T-helper 1 cell (primary cell): ENCODE measurements around the gene PGS1.

Experiments
- DNase-seq, 5 donors: peaks; one replicate each; pipeline ENCODE4 v3.0.0-alpha.2; 2012 to 2020

Gene PGS1

DNA sequence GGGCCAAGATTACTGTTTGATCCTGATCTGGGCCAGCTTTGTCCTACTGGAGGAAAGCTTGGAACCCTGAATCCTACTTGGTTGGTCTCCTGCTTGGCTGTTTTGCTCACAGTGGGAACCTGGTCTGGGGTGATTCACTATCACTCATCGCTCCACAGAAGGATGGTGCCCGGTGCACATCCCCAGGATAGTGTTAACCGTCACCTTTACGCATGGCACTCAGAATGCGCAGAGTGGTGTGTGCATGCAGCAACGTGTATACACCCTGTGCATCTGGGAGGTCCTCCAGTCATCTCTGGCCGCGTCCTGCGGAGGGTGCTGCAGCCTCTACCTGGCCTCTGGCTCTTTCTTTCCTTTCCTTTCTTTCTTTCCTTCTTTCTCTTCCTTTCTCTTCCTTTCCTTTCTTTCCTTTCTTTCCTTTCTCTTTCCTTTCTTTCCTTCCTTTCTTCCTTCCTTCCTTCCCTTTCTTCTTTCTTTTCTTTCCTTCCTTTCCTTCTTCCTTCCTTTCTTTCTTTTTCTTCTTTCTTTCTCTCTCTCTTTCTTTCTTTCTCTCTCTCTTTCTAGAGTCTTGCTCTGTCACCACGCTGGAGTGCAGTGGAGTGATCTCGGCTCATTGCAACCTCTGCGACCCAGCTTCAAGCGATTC lies 31.7 kb upstream of the PGS1 start:
- DNase-seq: no peak

DNA sequence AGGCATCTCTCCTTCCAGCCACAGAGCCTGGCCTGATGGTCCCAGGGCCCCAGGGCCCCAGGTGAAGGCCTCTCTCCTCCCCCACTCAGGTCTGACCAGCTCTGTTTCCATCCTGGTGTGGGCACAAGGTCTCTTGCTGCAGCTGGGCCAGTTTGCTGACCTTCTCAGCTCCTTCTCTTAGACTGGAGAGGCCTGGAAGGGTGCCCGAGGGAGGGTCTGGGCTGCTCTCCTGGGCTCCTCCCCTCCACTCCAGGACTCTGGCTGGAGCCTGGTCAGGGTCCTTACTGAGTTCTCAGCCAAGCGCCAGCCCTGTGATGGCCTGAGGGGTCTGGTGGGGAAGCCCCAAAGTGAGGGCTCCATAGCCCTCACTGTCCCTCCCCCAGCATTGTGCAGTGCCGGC lies 31.0 kb upstream of the PGS1 start:
- no peak for DNase-seq

DNA sequence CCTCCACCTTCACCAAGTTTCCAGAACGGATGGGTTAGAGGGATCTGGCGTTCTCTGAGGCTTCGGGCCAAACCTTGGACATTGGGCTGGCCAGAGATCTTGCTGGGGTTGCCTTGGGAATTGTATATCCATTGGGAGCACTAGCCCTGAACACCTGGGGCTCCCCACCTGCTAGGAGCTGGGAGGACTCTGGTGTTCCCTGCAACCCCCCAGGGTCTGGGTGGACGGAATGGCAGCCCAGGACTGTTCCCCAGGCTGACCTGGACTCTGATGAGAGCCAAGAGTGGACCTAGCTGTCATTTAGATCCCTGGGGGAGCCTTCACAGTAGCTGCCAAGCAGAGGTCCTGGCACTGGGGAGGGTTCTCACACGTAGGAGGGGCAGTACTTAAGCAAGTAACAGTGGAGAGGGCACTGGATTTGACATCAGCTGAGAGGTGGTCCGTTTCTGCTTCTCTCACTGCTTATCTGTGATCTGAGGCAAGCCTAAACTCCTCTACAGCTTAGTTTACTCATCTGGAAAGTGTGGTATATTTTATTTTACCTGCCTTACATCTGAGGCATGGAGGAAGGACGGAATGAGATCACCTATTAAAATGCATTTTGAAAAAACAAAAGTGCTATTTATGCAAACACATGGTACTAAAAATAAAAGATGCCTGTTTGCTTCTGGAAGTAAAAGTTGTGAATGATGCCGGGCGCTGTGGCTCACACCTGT lies 30.2 kb upstream of the PGS1 start:
- DNase-seq: no peak

DNA sequence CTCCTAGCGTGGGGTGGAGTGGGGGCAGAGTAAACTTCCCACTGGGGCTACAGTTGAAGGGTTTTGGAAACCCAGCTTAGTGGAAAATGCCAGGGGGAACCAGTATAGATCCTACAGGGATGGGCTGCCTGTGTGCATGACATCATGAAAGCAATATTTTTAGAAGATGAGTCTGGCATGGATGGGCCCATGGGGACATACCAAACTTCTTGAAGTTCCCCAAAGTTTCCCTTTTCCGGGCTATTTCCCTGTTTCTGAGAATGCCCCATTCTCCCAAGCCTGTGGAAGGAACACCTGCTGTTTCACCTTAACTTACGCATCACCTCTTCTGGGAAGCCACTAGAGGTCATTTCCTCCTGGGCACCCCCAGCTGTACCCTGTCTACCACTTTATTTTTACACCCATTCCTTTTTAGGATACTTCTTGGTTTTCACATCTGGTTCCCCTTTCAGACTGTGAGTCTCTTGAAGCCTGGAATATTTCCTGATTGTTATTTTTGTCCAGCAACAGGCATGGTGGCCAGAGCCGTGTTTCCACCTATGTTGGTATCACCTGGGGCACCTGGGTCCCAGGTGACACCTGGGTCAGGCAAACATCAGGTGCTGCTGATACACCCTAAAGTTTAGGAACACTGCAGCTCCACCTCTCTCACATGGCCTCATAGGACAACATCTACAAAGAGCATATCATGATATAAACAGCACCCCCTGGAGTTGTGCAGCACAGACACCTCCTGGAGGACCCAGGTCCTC lies 28.4 kb upstream of the PGS1 start:
- no peak for DNase-seq

DNA sequence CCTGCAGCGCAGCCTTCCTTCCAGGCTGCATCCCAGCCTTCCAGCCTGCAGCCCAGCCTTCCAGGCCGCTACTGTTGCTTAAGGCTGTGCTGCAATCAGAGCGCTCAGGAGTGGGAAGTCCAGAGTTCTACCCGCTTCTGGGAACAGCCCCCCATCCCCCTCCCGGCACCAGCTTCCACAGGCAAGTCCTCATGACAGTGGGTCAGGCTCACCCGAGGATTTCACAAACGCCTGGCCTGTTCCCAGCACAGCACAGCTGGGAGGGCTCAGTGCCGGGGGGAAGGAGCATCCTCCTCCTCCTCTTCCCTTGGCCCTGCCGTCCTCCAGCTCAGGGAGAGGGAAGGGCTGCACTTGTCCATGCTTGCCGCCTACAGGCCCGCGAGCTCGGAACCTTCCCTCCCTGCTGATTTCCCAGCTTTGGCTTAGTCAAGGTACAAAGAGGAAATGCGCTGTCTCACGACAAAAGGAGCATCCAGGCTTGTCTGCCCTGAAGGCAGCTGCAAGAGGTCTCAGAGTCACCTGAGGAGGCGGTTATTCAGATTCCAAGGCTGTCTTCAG lies 26.9 kb upstream of the PGS1 start:
- DNase-seq: no peak

DNA sequence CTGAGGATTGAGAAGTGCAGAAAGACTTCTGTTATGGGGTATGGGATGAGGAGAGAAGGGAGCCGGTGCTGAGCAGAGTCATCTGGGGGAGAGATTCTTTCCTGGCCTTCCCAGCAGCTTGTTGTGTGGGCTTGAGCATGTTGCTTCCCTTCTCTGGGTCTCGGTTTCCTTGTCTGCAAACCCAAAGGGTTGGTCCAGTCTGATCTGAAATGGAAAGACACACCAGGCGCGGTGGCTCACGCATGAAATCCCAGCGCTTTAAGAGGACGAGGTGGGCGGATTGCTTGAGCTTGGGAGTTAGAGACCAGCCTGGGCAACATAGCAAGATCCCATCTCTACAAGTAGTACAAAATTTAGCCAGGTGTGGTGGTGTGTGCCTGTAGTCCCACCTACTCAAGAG lies 24.6 kb upstream of the PGS1 start:
- no peak for DNase-seq

DNA sequence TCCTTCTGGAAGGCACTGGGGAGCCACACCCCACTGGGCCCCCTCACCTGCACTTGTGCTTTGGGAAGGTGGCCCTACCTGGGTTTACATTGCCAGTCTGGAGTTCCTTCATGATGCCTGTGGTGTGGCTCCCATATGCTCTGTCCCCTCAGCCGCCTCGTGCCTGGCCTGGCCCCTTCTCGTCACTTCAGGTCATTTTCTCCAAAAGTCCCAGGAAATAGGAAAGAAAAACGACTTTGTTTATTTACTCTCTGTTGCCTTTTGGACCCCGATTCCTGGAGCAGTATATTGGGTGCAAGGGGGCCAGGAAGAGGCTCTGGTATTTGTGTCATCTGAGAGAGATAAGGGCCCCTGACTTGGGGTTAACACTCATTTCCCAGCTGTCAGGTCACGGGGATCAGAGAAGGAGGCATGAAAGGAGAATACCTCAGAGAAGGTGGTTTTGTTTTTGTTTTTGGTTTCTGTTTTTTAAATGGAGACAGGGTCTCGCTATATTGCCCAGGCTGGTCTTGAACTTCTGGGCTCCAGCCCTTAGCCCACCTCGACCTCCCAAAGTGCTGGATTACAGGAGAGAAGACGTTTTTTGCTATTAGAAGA lies 23.3 kb upstream of the PGS1 start:
- DNase-seq: peak in 2 of 5 donors; percentile 17 to 54

DNA sequence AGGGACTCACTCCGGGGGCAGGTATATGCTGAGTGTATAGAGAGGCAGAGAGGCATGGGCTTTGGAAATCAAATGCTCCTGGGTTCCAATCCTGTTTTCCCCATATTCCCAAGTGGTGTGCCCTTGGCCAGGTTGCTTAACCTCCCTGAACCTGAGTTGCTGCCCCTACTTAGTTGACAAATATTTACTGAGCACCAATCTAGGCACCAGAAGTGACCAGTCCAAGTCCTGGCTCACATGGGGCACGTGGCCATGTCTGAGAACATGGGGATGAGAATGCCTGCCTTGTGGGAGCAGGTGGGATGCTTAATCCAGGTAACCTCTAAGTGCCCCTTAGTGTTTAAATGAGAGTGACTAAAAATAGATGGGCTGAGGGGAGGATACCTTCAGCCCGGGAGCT lies 22.7 kb upstream of the PGS1 start:
- DNase-seq: no peak

DNA sequence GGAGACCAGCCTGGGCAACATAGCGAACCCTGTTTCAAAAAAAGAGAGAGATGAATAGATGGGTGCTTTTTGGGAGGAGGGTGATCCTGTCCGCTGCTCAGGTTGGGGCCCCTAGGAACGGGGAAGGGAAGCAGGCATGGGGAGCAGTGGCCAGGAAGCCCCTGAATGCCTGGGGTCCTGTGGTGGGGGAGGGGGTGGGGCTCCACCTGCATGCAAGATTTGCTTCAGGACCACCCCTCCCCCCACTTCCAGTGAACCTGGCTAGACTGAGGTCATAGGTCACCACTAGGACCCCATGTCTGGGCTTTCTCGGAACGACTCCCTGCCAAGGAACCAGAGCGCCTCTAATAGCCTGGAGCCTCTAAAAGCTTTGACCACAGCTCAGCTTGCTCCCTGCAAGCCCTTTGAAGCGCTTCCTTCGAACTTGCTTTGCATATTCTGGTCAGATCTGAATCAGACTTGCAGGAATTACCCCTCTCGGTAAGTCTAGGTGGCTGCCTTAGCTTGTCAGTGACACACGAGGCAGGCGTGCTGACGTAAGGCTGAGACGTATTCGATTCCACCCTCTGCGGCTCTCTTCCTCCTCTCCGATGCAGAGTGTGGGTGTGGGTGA lies 22.2 kb upstream of the PGS1 start:
- peak; percentile 80 to 98 (median 89) for DNase-seq

DNA sequence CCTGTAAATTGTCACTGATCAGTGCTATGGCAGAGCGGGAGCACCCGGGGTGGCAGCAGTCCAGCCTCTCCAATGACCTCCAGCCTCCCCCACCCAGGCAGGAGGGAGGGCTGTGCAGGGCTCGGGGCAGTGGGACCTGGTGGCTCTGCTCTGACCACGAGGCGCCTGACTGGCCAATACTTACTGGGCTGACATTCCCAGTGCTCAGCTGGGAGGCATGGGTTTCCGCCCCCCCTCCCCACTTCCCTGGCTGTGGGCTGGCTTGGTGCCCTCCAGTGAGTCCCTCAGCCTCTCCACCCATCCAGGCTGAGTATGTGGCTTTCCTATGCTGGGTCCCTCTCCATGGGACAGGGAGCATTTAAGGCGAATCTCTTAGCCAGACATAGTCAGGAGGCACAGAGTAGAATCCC lies 21.3 kb upstream of the PGS1 start:
- DNase-seq: peak in 2 of 5 donors; percentile 12 to 38

DNA sequence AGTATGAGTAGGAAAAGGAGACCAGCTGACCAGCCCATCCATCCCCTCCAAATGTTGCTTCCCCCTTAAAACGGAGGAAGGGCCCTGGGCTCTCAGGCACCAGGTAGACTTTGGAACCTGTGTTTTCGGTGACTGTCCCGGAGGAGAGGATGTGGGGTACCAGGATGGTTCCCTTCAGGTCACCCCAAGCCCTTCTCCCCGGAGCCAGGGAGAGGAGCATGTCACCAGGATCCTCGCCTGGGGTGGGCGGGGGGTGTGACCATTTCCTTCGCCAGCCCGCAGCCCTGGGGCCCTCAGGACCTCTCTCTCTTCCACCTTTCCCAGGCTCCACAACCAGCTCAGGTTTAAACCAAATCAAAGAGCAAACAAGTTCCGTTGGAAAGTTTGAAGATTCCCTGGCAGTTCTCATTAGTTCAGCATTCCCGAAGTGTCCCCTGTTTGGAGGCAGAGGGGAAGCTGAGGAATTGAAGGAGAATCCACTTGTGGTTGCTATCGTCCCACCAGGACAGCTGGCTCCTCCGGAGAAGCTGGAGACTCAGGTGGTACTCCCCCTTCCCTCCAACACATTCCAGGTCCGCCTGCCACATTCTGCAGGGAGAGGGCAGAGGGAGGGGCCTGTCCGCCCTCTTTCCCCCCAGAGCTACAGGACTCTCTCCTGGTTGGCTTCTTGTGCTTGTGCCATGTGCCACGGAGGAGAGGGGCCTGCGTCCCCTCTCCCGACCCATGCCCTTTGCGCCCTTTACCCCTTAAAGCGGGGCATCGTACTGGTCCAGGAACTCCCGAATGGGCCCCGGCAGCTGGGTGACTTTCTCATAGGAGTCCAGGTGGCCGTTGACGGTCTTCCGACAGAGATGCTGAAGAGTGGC lies 20.5 kb upstream of the PGS1 start:
- no peak for DNase-seq

DNA sequence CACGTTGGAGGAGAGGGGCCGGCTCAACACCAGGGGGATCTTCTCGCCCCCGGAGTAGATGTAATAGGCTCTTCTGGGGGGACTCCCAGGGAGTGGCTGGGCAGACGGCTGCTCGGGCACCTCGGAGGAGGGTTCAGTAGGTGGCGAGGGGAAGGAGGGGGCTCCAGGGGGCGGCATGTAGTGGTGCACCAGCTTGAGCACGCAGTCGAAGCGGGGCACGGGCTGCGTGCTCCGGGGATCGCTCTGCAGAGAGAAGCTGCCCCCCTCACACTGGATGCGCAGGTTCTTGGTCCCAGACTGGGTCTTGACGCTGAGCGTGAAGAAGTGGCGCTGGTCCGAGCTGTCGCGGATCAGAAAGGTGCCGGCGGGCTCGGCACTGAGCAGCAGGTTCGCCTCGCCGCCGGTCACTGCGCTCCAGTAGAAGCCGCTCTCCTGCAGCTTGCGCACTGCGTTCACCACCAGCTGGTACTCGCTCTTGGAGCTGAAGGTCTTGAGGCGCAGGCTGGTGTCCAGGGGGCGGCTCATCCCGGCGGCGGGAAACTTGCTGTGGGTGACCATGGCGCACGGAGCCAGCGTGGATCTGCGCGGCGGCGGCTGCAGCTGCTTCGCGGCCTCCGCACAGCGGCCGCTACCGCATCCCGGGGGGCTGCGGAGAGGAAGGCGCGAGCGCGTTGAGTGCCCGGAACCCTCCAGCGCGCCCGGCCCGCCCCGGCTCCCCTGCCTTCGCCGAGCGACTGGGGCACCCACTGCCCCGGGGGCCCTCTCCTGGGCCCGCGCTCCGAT lies 19.7 kb upstream of the PGS1 start:
- peak in 2 of 5 donors; percentile 12 to 61 for DNase-seq

DNA sequence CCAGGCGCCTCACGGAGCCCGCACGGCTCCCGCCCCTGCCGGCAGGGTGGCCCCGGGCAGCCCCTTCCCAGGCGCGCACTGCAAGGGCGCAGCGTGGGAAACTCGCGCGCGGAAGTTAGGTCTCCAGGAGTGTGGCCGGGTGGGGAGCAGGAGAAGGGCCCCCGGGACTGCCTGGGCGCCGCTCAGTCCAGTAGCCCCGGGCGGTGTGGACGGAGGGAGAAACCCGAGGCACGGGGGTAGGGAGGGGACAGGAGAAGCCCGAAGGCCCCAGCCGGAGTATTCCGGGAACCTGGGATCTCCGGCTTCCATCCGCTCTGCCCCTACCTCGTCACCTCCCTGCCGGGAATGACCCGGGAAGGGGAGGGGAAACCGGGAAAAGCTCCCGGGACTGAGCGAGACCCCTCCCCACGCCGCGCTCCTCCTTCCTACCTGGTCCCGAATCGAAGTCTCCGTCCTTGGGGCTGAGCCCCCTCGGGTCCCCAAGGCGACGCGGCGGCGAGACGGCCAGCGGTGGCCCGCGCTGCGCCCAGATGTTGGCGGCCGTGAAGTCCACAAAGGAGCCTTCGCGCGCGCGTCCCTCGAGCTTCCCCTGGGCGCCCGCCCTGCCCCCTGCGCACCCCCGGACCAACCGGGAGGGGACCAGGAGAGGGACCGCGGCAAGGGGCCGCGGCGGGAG lies 19.0 kb upstream of the PGS1 start:
- peak in 2 of 5 donors; percentile 25 to 33 for DNase-seq

DNA sequence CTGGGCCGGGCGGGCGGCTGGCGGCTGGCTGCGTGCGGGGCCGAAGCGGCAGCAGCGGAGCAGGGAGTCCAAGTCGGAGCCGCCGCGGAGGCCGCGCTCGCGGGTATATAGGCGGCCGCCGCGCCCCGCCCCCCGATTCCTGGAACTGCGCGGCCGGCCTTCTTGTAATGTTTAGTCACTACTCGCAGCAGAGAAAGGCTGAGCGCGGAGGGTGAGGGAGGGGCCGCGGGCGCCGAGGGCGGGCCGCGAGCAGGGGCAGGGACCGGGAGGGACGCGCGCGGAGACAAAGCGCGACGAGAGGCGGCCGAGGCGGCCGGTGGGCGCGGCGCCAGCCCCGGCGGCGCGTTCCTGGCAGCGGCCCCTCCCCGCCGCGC lies 18.5 kb upstream of the PGS1 start, which contains the start of gene SOCS3:
SOCS3 (minus strand) TSS at position 81 of the 374 bp plus-strand sequence. CDS start 982 bp downstream, outside the sequence.
- DNase-seq: peak; percentile 91 to 99 (median 93)

DNA sequence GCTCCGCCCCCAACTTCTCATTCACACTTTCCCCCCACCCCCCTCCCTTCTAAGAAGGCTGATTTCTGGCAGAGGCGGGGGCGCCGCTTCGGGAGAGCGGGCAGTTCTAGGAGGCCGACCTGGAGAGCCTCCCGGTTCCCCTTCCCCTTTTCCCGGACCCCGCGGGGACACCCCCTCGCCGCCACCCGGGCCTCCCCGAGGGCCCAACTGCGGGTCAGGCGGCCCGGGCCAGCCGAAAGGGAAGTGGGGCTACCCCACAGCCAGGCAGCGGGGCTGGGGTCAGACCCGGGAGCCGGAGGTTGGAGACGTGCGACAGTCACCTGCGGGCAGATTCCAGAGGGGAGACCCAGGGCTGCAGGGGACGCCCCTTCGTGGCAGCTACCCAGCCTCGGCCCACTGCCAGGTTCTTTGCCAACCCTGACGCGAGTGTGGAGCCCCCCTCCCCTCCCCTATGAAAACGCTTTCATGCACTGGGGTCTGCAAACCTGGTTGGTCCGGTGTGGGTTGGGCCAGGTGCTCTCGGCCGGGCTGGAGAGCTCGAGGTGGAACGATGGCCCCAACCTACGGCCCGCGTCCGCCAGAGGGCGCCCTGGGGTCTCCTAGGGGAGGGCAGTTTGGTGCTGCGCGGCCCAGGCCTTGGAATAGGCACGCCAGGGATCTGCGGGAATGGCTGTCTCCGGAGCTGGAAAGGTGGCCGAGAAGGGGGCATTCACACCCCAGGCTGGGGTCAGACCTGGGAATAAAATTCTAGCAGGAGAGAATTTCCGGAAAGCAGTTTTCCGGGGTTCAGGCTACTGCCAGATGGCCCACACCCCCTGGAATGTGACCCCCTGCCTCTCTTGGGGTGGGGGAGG lies 17.9 kb upstream of the PGS1 start:
- DNase-seq: peak; percentile 80 to 88 (median 85)

DNA sequence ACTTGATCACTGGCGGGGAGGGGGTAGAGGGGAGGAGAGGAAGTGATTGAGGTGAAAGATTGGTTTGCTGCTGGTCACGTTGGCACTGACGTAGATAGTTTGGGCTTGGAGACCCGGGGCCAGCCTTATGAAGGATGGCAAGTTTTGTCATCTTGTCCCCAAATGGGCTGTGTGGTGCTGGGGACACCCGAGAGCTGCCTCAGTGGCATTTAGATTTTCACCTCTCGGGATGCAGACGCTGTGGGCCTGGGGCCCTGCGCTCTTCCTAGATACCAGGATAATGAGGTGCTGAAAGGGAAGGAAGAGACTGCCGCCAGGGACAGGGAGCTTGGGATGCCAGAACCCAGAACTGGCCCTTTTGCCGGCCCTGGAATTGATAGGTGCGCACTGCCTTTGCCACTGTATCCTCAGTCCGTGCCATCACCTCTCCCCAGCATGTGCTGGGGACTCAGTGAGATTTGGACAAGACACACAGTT lies 17.2 kb upstream of the PGS1 start:
- no peak for DNase-seq

DNA sequence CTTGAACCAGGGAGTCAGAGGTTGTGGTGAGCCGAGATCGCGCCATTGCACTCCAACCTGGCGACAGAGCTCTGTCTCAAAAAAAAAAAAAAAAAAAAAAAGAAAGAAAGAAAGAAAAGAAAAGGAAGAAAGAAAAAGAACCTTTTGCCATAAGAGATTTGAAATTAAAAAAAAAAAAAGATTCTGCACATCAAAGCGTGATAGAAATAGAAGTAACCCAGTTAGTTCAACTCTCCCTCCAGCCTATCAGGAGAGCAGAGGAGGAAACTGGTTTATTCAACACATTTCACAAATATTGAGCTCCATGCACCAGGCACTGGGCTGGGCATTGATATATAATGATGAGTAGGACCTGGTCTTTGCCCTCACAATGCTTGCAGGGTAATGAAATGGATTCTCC lies 16.2 kb upstream of the PGS1 start:
- DNase-seq: no peak

DNA sequence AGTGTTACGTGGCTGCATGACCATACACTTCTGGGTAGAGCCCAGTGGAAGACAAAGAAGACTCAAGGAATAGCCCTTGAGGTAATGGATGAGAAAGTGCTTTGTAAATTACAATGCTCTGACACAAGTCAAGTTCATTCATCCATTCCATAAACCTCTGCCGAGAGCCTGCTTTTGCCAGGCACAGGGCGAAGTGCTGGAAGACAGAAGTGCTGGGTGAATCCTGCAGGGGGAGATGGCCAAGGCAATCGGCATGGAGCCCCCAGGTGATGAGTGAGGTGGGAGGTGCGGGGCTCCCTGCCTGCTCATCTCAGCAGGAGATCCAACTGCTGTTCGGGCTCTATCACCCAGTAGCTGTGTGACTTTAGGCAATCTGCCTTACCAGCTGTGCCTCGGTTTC lies 15.8 kb upstream of the PGS1 start:
- DNase-seq: no peak
